Measurements from ENCODE around the gene PHF2.

PHF2 gene

GRCh38 chr9:93656426-93657239 lies 80.2 kb downstream of the PHF2 start:
- H3K36me3 ChIP-seq = no peaks in the 10 kb centered on the region; the same call in 1 of the 2 replicates
- H3K27me3 ChIP-seq = no peaks in the 10 kb centered on the region
- no peaks in the 10 kb centered on the region for H3K9me3 ChIP-seq

DNA sequence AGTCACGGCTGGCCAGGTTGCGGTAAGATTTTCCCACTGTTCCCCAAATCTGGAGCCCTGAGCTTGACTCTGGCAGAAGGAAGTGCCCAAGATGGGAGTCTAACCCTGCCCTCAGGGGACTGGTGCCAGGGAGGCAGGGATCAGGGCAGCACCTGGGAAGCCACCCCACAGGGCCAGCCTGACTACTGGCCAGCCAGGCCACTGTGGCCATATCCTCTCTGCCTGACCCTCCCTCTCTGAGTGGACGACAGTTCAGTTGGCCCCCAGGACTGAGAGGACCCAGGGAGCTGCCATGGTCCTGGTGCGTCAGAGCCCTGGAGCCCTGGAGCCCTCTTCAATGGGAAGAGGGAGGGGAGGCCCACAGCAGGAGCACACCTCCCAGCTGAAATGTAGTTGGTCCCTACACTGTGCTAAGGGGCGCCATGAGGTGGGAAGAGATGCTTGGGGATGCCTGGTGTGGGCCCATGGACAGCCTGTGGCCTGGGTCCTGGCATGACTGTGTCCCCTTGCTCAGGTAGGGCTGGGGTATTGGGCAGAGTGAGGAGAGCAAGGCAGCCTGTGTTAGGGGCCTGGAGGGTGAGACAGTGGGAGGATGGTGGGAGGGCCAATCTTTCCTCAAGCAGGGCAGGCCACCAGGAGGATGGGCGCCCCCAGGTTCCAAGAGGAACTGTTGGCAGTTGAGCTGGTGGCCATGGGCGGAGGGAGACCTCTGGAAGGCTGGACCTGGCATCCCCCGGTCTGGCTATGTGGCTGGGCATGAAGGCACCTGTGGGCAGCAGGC lies 81.1 kb downstream of the PHF2 start:
- Histone ChIP-seq H3K36me3 (no peaks in the 10 kb centered on the region; the same call in 1 of the 2 replicates), H3K9me3 (no peaks in the 10 kb centered on the region), H3K27me3 (no peaks in the 10 kb centered on the region), H3K4me3 (ENCODE audit: low read depth, low read length) (no peak overlapping the region), H3K4me1 (no peaks in the 10 kb centered on the region)
- DNase-seq = peak; percentile 5
- TF ChIP-seq CTCF (IDR thresholded peaks at IDR 0.05; ENCODE audit: low read depth, low read length) = no peak

More at GRCh38 chr9:93656426-93657239, 80.2 kb downstream of the PHF2 start:
- Histone ChIP-seq H3K4me1 (no peaks in the 10 kb centered on the region), H3K4me3 (ENCODE audit: low read depth, low read length) (no peak overlapping the region)
- TF ChIP-seq CTCF (IDR thresholded peaks at IDR 0.05; ENCODE audit: low read depth, low read length) = no peak
- peak; percentile 4 for DNase-seq

- H3K9me3 ChIP-seq = no peaks in the 10 kb centered on the region
- no peak for TF ChIP-seq CTCF (IDR thresholded peaks at IDR 0.05; ENCODE audit: low read depth, low read length)
- no peaks in the 10 kb centered on the region; the same call in 1 of the 2 replicates for H3K36me3 ChIP-seq
- H3K4me1 ChIP-seq = no peaks in the 10 kb centered on the region
- no peaks in the 10 kb centered on the region for H3K27me3 ChIP-seq
- peak; percentile 6 for DNase-seq
- no peak overlapping the region for H3K4me3 ChIP-seq (ENCODE audit: low read depth, low read length)
Measured at GRCh38 chr9:93658184-93658925, 82.0 kb downstream of the PHF2 start.

GRCh38 chr9:93659044-93659836 lies 82.9 kb downstream of the PHF2 start:
- H3K36me3 ChIP-seq = no peaks in the 10 kb centered on the region; the same call in 1 of the 2 replicates
- H3K4me3 ChIP-seq (ENCODE audit: low read depth, low read length) = no peak overlapping the region
- H3K9me3 ChIP-seq = no peaks in the 10 kb centered on the region
- H3K27me3 ChIP-seq = no peaks in the 10 kb centered on the region
- DNase-seq = peak; percentile 4
- H3K4me1 ChIP-seq = no peaks in the 10 kb centered on the region
- no peak for TF ChIP-seq CTCF (IDR thresholded peaks at IDR 0.05; ENCODE audit: low read depth, low read length)

DNA sequence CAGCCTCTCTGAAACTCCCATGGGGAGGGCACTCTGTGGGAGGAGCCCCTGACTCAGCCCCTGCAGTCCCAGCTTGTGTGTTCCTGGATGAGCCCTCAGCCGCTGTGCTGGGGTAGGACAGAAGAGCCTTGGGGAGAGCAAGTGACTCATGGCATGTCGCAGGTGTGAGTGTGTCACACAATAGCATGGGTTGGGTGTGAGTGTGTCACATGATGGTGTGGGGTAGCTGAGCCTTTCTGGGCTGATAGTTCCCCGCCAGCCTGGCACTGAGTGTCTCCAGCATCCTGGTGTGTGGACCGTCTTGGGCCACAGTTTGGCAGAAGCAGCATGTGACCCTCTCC lies 83.4 kb downstream of the PHF2 start:
- Histone ChIP-seq H3K4me1 (no peaks in the 10 kb centered on the region), H3K36me3 (no peaks in the 10 kb centered on the region; the same call in 1 of the 2 replicates), H3K9me3 (no peaks in the 10 kb centered on the region), H3K4me3 (ENCODE audit: low read depth, low read length) (no peak overlapping the region), H3K27me3 (no peaks in the 10 kb centered on the region)
- TF ChIP-seq CTCF (IDR thresholded peaks at IDR 0.05; ENCODE audit: low read depth, low read length) = no peak
- DNase-seq = peak; percentile 2
